Activated T-helper 17 cell treated with anti-CD3 and anti-CD28 coated beads, Interleukin-2, amount 50 U/mL, for 72 hours (primary cell): ENCODE measurements around the gene CEP85. TPM values are rescaled to one million over a fixed set of nuclear protein-coding genes. Genes with fewer than 3 reads are reported as not detected.
A peak's percentile ranks its signal among the peaks of the same experiment; 100 is the strongest.

Experiments used
- ATAC-seq: fragments of 150-1000 bp; cut with Tn5 transposase; replicated peaks from 2 replicates; pipeline ENCODE4 v1.10.0; 2021; ENCODE audit warnings: mild to moderate bottlenecking, moderate library complexity
- H3K27ac Mint-ChIP-seq: one replicate; pipeline ENCODE4 v1.8.0; 2022; ENCODE audit warnings: mixed read lengths
- H3K27me3 Mint-ChIP-seq: one replicate; pipeline ENCODE4 v1.8.0; 2022; ENCODE audit warnings: mixed read lengths
- H3K36me3 Mint-ChIP-seq: one replicate; pipeline ENCODE4 v1.8.0; 2022; ENCODE audit warnings: low read depth, mild to moderate bottlenecking, mixed read lengths
- H3K4me1 Mint-ChIP-seq: one replicate; pipeline ENCODE4 v1.8.0; 2022; ENCODE audit warnings: mixed read lengths
- H3K4me3 Mint-ChIP-seq: one replicate; pipeline ENCODE4 v1.8.0; 2022; ENCODE audit warnings: mild to moderate bottlenecking, mixed read lengths
- H3K9me3 Mint-ChIP-seq: one replicate; pipeline ENCODE4 v1.8.0; 2022; ENCODE audit warnings: mixed read lengths
- total RNA-seq, 2 donors: library from RNA; stranded (reverse); gene quantifications; one replicate each; pipeline ENCODE4 v1.2.3, GENCODE V29; 2022

The CEP85 gene
- total RNA-seq, 2 donors from 2014 or later = 34.8 to 37.7 TPM

- Mint-ChIP-seq H3K9me3 (no peaks in the 10 kb centered on the region), H3K4me3 (peak within 1 kb of the TSS; percentile 98), H3K4me1 (peaks cover 36% of the 10 kb centered on the region), H3K36me3 (peaks cover 53% of the 10 kb centered on the region), H3K27ac (peak within 1 kb of the TSS; percentile 96), H3K27me3 (no peaks in the 10 kb centered on the region)
- peak; percentile 65 for ATAC-seq
Observed at GRCh38 chr1:26317612-26318337, 83.8 kb downstream of the CEP85 start, which contains the start of gene CD52. TSS of gene CD52 (plus strand) at chr1:26317958. CDS start at chr1:26318018, 60 bp downstream.

GRCh38 chr1:26318338-26319064 is 84.5 kb downstream of the CEP85 start:
- no peaks in the 10 kb centered on the region for H3K9me3 Mint-ChIP-seq
- H3K36me3 Mint-ChIP-seq = peaks cover 60% of the 10 kb centered on the region
- peak overlapping the region; percentile 98 for H3K4me3 Mint-ChIP-seq
- H3K4me1 Mint-ChIP-seq = peaks cover 36% of the 10 kb centered on the region
- ATAC-seq = peak; percentile 59
- H3K27me3 Mint-ChIP-seq = no peaks in the 10 kb centered on the region
- peak overlapping the region; percentile 96 for H3K27ac Mint-ChIP-seq

GRCh38 chr1:26320896-26321295 is 86.9 kb downstream of the CEP85 start:
- H3K4me3 Mint-ChIP-seq = peak overlapping the region; percentile 98
- peaks cover 71% of the 10 kb centered on the region for H3K36me3 Mint-ChIP-seq
- H3K9me3 Mint-ChIP-seq = no peaks in the 10 kb centered on the region
- ATAC-seq = no peak
- H3K4me1 Mint-ChIP-seq = peaks cover 21% of the 10 kb centered on the region
- no peaks in the 10 kb centered on the region for H3K27me3 Mint-ChIP-seq
- peak overlapping the region; percentile 77 for H3K27ac Mint-ChIP-seq

GRCh38 chr1:26321315-26322041 is 87.5 kb downstream of the CEP85 start:
- H3K27ac Mint-ChIP-seq = peak overlapping the region; percentile 77
- peaks cover 71% of the 10 kb centered on the region for H3K36me3 Mint-ChIP-seq
- H3K4me3 Mint-ChIP-seq = peak overlapping the region; percentile 98
- peak; percentile 60 for ATAC-seq
- H3K27me3 Mint-ChIP-seq = no peaks in the 10 kb centered on the region
- H3K9me3 Mint-ChIP-seq = no peaks in the 10 kb centered on the region
- peaks cover 21% of the 10 kb centered on the region for H3K4me1 Mint-ChIP-seq

- peak overlapping the region; percentile 98 for H3K4me3 Mint-ChIP-seq
- H3K4me1 Mint-ChIP-seq = peaks cover 20% of the 10 kb centered on the region
- H3K27me3 Mint-ChIP-seq = no peaks in the 10 kb centered on the region
- no peak for ATAC-seq
- peaks cover 71% of the 10 kb centered on the region for H3K36me3 Mint-ChIP-seq
- H3K27ac Mint-ChIP-seq = no peak overlapping the region
- H3K9me3 Mint-ChIP-seq = no peaks in the 10 kb centered on the region
Observed at GRCh38 chr1:26322042-26322331, 88.0 kb downstream of the CEP85 start.

GRCh38 chr1:26323382-26323781 is 89.4 kb downstream of the CEP85 start:
- H3K36me3 Mint-ChIP-seq = peaks cover 62% of the 10 kb centered on the region
- ATAC-seq = no peak
- H3K27me3 Mint-ChIP-seq = no peaks in the 10 kb centered on the region
- no peaks in the 10 kb centered on the region for H3K9me3 Mint-ChIP-seq
- H3K4me1 Mint-ChIP-seq = peaks cover 10% of the 10 kb centered on the region
- peak overlapping the region; percentile 11 for H3K27ac Mint-ChIP-seq
- H3K4me3 Mint-ChIP-seq = no peak overlapping the region

GRCh38 chr1:26324550-26324949 is 90.5 kb downstream of the CEP85 start:
- Mint-ChIP-seq H3K9me3 (no peaks in the 10 kb centered on the region), H3K27ac (no peak overlapping the region), H3K27me3 (no peaks in the 10 kb centered on the region), H3K36me3 (peaks cover 50% of the 10 kb centered on the region), H3K4me3 (no peak overlapping the region), H3K4me1 (peaks cover 10% of the 10 kb centered on the region)
- no peak for ATAC-seq

- no peaks in the 10 kb centered on the region for H3K27me3 Mint-ChIP-seq
- no peak overlapping the region for H3K4me3 Mint-ChIP-seq
- H3K27ac Mint-ChIP-seq = no peak overlapping the region
- no peaks in the 10 kb centered on the region for H3K4me1 Mint-ChIP-seq
- H3K9me3 Mint-ChIP-seq = no peaks in the 10 kb centered on the region
- H3K36me3 Mint-ChIP-seq = peaks cover 16% of the 10 kb centered on the region
- ATAC-seq = no peak
Observed at GRCh38 chr1:26327956-26328362, 94.0 kb downstream of the CEP85 start.

Other genes with a start within 250 kb of the CEP85 start
- 1 to 10 TPM; 8.1 to 8.3 TPM for gene PAFAH2, start 236.1 kb upstream of the CEP85 start, total RNA-seq
- gene EXTL1, start 212.4 kb upstream of the CEP85 start, total RNA-seq = not detected
- gene SLC30A2, start 188.1 kb upstream of the CEP85 start, total RNA-seq = not detected
- not detected for gene TRIM63, start 166.6 kb upstream of the CEP85 start, total RNA-seq
- gene PDIK1L, start 122.4 kb upstream of the CEP85 start, total RNA-seq = 10 to 100 TPM; 11.2 to 12.3 TPM
- gene FAM110D, start 75.1 kb upstream of the CEP85 start, total RNA-seq = not detected
- not detected for gene C1orf232, start 65.2 kb upstream of the CEP85 start, total RNA-seq
- gene ZNF593, start 64.3 kb upstream of the CEP85 start, total RNA-seq = 10 to 100 TPM; 20.4 to 52.4 TPM
- gene ZNF593OS, start 62.4 kb upstream of the CEP85 start, total RNA-seq = not detected
- gene CNKSR1, start 56.7 kb upstream of the CEP85 start, total RNA-seq = 1 to 10 TPM; 2.9 to 4.6 TPM
- gene CATSPER4, start 43.6 kb upstream of the CEP85 start, total RNA-seq = not detected
- gene SH3BGRL3, start 45.9 kb downstream of the CEP85 start, total RNA-seq = 100 to 1,000 TPM; 258 to 280 TPM
- gene UBXN11, start 72.4 kb downstream of the CEP85 start, total RNA-seq = 10 to 100 TPM; 17.9 to 23.2 TPM
- 100 to 1,000 TPM; 218 to 542 TPM for gene CD52, start 83.8 kb downstream of the CEP85 start, total RNA-seq
- gene CRYBG2, start 119.9 kb downstream of the CEP85 start, total RNA-seq = 10 to 100 TPM in 1 of 2 donors, under 1 TPM in 1; 0.37 to 13.6 TPM
- not detected for gene ZNF683, start 138.6 kb downstream of the CEP85 start, total RNA-seq
- not detected for gene LIN28A, start 176.6 kb downstream of the CEP85 start, total RNA-seq
- 10 to 100 TPM; 55.7 to 56.6 TPM for gene DHDDS, start 198.1 kb downstream of the CEP85 start, total RNA-seq
- gene HMGN2, start 238.2 kb downstream of the CEP85 start, total RNA-seq = 100 to 1,000 TPM; 551 to 805 TPM